Activated CD4-positive, alpha-beta T cell treated with anti-CD3 and anti-CD28 coated beads for 36 hours (primary cell): Measurements from ENCODE around the gene PSKH1. TPM values are rescaled to one million over a fixed set of nuclear protein-coding genes. Genes with fewer than 3 reads are reported as not detected.

Experiments used
- ATAC-seq: fragments of 200-7000 bp; cut with Tn5 transposase; one replicate; pipeline ENCODE4 v1.10.0; 2021; ENCODE audit warnings: mild to moderate bottlenecking, moderate library complexity
- CTCF ChIA-PET: fragments of 350-600 bp; sonication (Branson Sonifier 250); formaldehyde crosslinking; loops from one replicate; lab custom pipeline; 2021; ENCODE audit warnings: antibody characterized with exemption; lab: Charles Lee
- POLR2A ChIA-PET: fragments of 350-600 bp; sonication (Branson Sonifier 250); formaldehyde crosslinking; loops from one replicate; lab custom pipeline; 2021; ENCODE audit warnings: antibody characterized with exemption, inconsistent platforms; lab: Charles Lee
- DNase-seq: peaks from one replicate; pipeline ENCODE4 v3.0.0-alpha.2; 2020
- H3K27ac Mint-ChIP-seq: one replicate; pipeline ENCODE4 v1.8.0; 2021; ENCODE audit warnings: mixed read lengths
- H3K27me3 Mint-ChIP-seq: one replicate; pipeline ENCODE4 v1.8.0; 2021; ENCODE audit warnings: mixed read lengths
- H3K36me3 Mint-ChIP-seq: one replicate; pipeline ENCODE4 v1.8.0; 2021; ENCODE audit warnings: low read depth, mixed read lengths
- H3K4me1 Mint-ChIP-seq: one replicate; pipeline ENCODE4 v1.8.0; 2021; ENCODE audit warnings: mixed read lengths
- H3K4me3 Mint-ChIP-seq: one replicate; pipeline ENCODE4 v1.8.0; 2021; ENCODE audit warnings: mild to moderate bottlenecking, moderate library complexity, mixed read lengths
- H3K9me3 Mint-ChIP-seq: one replicate; pipeline ENCODE4 v1.8.0; 2021; ENCODE audit warnings: low read depth, mixed read lengths
- intact Hi-C, 2 experiments: fragments of 100-400 bp; cut with DNase I in 1 of 2; cut with micrococcal nuclease in 1 of 2; formaldehyde crosslinking; loops; one replicate each; pipeline versions ENCODE4 v1.14.2 to v1.15.1; 2022 to 2024; cut with DNase I, micrococcal nuclease
- total RNA-seq, 2 experiments: library from RNA; stranded (reverse); gene quantifications; one replicate each; pipeline ENCODE4 v1.2.3, GENCODE V29; 2021

The PSKH1 gene
- total RNA-seq, 2 experiments from 2014 or later = 11.7 to 11.9 TPM

DNA sequence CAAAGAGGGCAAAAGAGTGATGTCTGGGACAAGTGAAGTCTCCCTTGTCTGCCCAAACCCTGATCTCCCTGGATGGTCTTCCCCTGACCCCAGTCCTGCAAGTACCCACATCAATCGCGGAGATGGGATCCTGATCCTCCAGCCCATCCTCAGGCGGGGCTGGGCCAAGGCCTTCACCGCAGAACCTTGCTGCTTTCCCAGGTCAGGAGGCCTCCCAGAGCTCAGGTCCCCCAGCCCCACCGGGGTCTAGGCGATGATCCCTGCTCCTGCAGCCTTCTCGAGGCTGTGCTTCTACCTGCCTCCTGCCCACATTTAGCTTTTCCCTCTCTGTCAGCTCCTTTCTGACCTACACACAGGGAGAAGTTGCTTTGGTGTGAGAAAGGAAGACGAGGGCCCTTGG lies 69.1 kb downstream of the PSKH1 start:
- Mint-ChIP-seq H3K4me3 (no peak overlapping the region), H3K4me1 (peaks cover 5% of the 10 kb centered on the region), H3K27ac (no peak overlapping the region), H3K36me3 (peaks cover 9% of the 10 kb centered on the region), H3K9me3 (no peaks in the 10 kb centered on the region), H3K27me3 (no peaks in the 10 kb centered on the region)
- POLR2A ChIA-PET = no interaction called here
- DNase-seq (no peak), ATAC-seq (no peak)
- CTCF ChIA-PET = interaction anchor here (1.1 to 1.3 kb wide), 2 partner anchors 21 to 55 kb away, joined by 3 read pairs; no protein-coding TSS in a partner anchor
- intact Hi-C loops = no loop called here

DNA sequence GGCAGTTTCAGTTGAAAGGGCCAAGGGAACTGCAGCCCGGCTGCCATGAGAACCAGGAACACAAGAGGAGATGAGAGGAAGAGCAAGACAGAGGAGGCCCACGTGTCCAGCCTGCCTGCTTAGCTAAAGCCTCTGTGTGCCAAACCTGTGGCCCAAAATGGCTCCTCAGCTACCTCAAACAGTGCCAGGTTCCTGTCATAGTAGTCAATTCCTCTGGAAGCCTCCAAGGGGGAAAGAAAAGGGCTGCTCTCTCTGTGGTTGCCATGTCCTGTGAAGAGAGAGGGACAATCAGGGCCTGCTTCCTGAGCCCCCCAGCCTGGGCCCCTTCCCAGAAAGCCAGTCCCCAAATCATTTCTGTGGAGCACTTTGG lies 70.2 kb downstream of the PSKH1 start:
- no peak for ATAC-seq

GRCh38 chr16:67963662-67964321 lies 70.7 kb downstream of the PSKH1 start:
- CTCF ChIA-PET = interaction anchor here (0.6 to 1.0 kb wide), 3 partner anchors 22 to 71 kb away, joined by 3 to 4 read pairs (median 3); partner anchors contain the start of gene PSKH1
- peaks cover 9% of the 10 kb centered on the region for H3K36me3 Mint-ChIP-seq
- no peaks in the 10 kb centered on the region for H3K27me3 Mint-ChIP-seq
- H3K4me1 Mint-ChIP-seq = peaks cover 8% of the 10 kb centered on the region
- ATAC-seq (no peak), DNase-seq (no peak)
- H3K9me3 Mint-ChIP-seq = no peaks in the 10 kb centered on the region
- intact Hi-C loops = no loop called here
- no peak overlapping the region for H3K27ac Mint-ChIP-seq
- no peak overlapping the region for H3K4me3 Mint-ChIP-seq
- POLR2A ChIA-PET = no interaction called here

More for the DNA sequence above, 70.2 kb downstream of the PSKH1 start:
- CTCF ChIA-PET = interaction anchor here (1.0 to 1.3 kb wide), 3 partner anchors 21 to 54 kb away, joined by 3 read pairs; no protein-coding TSS in a partner anchor
- DNase-seq = no peak
- Mint-ChIP-seq H3K4me3 (no peak overlapping the region), H3K27ac (no peak overlapping the region), H3K36me3 (peaks cover 9% of the 10 kb centered on the region), H3K4me1 (peaks cover 8% of the 10 kb centered on the region), H3K9me3 (no peaks in the 10 kb centered on the region), H3K27me3 (no peaks in the 10 kb centered on the region)
- intact Hi-C loops = no loop called here
- POLR2A ChIA-PET = no interaction called here

GRCh38 chr16:67964477-67965131 lies 71.5 kb downstream of the PSKH1 start:
- POLR2A ChIA-PET = no interaction called here
- intact Hi-C loops = no loop called here

GRCh38 chr16:67965668-67966548 lies 72.9 kb downstream of the PSKH1 start:
- H3K4me3 Mint-ChIP-seq = no peak overlapping the region
- H3K36me3 Mint-ChIP-seq = peaks cover 8% of the 10 kb centered on the region
- H3K27me3 Mint-ChIP-seq = no peaks in the 10 kb centered on the region
- intact Hi-C loops = no loop called here
- H3K4me1 Mint-ChIP-seq = peaks cover 14% of the 10 kb centered on the region
- H3K9me3 Mint-ChIP-seq = no peaks in the 10 kb centered on the region
- H3K27ac Mint-ChIP-seq = no peak overlapping the region
- ChIA-PET POLR2A (interaction anchor here (0.7 kb wide), 1 partner anchor 26 kb away, joined by 3 read pairs; no protein-coding TSS in a partner anchor), CTCF (interaction anchor here (0.5 to 1.9 kb wide), 5 partner anchors 9 to 75 kb away, joined by 3 to 7 read pairs (median 3); no protein-coding TSS in a partner anchor)
- DNase-seq (no peak), ATAC-seq (no peak)

More at GRCh38 chr16:67964477-67965131, 71.5 kb downstream of the PSKH1 start:
- H3K4me1 Mint-ChIP-seq = peaks cover 12% of the 10 kb centered on the region
- DNase-seq (no peak), ATAC-seq (no peak)
- H3K4me3 Mint-ChIP-seq = no peak overlapping the region
- CTCF ChIA-PET = interaction anchor here (0.6 to 1.0 kb wide), 3 partner anchors 22 to 72 kb away, joined by 3 to 4 read pairs (median 3); partner anchors contain the start of gene PSKH1
- no peak overlapping the region for H3K27ac Mint-ChIP-seq
- no peaks in the 10 kb centered on the region for H3K27me3 Mint-ChIP-seq
- peaks cover 9% of the 10 kb centered on the region for H3K36me3 Mint-ChIP-seq
- H3K9me3 Mint-ChIP-seq = no peaks in the 10 kb centered on the region

DNA sequence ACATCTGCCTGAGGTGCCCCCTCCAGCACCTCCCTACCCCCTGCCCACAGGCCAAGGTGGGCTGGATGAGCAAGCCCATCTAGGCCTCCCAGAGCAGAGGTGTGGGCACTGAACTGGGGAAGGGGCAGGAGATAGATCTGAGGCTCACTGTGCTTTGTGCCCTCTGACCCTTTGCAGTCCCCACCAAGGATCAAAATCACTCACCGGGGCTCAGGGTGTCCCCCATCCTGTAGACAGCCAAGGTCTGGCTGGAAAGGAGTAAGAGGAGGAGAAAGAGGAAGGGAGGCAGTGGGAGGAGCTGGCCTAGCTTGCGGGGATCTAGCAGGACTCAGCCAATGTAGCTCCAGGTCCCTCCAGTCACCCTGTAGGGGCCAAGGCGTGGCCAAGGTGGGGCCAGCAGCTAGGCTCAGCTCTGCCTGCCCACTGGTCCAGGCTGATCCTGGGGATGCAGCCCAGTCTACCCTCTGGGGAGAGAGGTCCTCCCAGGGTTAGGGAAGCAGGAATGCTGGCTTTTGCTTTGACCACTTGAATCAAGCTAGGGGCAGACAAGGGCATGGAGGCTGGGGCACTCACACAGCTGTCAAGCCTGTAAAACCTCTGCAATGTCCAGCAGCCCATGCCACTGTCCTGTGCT lies 73.6 kb downstream of the PSKH1 start:
- ATAC-seq = no peak
- H3K4me3 Mint-ChIP-seq = peak overlapping the region; percentile 84
- ChIA-PET CTCF (interaction anchor here (1.0 to 1.9 kb wide), 3 partner anchors 15 to 74 kb away, joined by 3 to 7 read pairs (median 3); no protein-coding TSS in a partner anchor), POLR2A (interaction anchor here (0.7 kb wide), 1 partner anchor 27 kb away, joined by 3 read pairs; no protein-coding TSS in a partner anchor)
- H3K27ac Mint-ChIP-seq = no peak overlapping the region
- no peaks in the 10 kb centered on the region for H3K27me3 Mint-ChIP-seq
- DNase-seq = no peak
- no peaks in the 10 kb centered on the region for H3K9me3 Mint-ChIP-seq
- H3K4me1 Mint-ChIP-seq = peaks cover 14% of the 10 kb centered on the region
- intact Hi-C loops = no loop called here
- peaks cover 6% of the 10 kb centered on the region for H3K36me3 Mint-ChIP-seq

DNA sequence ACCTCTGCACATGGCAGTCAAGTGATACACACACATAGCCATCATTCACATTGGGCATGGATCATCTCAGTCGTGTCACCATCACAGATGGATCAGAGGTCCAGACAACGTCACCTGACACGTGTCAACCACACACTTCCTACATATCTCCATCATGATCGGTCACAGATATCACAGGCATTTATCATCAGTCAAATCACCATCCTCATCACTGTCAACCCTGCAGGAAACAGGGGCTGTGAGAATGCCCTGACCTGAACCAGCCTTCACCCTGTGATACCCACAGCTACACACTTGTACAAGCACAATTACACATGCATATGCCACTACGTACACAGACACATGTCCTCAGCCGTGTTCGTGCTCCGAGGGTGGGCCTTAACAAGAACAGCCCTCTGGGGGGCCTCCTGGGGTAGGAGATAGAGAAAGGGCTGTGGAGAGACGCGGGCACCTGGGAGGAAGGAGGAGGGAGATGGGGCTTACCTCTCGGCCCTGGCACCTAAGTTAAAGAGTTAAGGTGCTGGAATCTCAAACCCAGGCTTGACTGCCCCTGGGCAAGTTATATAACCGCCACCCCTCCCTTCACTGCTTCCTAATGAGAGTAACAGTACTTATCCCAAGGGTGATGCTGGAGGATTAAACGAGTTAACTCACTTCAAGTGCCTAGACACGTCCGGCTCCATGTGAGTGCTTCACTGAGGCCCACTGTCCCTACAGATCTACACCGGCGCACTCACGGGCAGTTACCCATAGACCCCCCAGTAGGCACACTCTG lies 74.3 kb downstream of the PSKH1 start:
- CTCF ChIA-PET = interaction anchor here (0.7 to 1.9 kb wide), 3 partner anchors 13 to 73 kb away, joined by 3 to 7 read pairs (median 3); no protein-coding TSS in a partner anchor
- intact Hi-C loops = no loop called here
- H3K36me3 Mint-ChIP-seq = no peaks in the 10 kb centered on the region

GRCh38 chr16:67967958-67968399 lies 74.9 kb downstream of the PSKH1 start:
- DNase-seq (peak; percentile 63), ATAC-seq (peak; percentile 10)
- H3K4me1 Mint-ChIP-seq = peaks cover 14% of the 10 kb centered on the region
- CTCF ChIA-PET = interaction anchor here (0.7 kb wide), 1 partner anchor 13 kb away, joined by 3 read pairs; no protein-coding TSS in a partner anchor
- no peaks in the 10 kb centered on the region for H3K27me3 Mint-ChIP-seq
- no peaks in the 10 kb centered on the region for H3K9me3 Mint-ChIP-seq
- H3K36me3 Mint-ChIP-seq = no peaks in the 10 kb centered on the region
- H3K4me3 Mint-ChIP-seq = peak overlapping the region; percentile 84
- POLR2A ChIA-PET = no interaction called here
- peak overlapping the region; percentile 80 for H3K27ac Mint-ChIP-seq
- intact Hi-C loops = loop anchor here (1.0 to 2.0 kb wide), 14 partner anchors 25 to 480 kb away; partner anchors contain the start of genes PSKH1 (in 2 of the 2), PSMB10 (in 2 of the 2), ACD (in 1 of the 2) and CENPT (in 1 of the 2)

More for the DNA sequence above, 74.3 kb downstream of the PSKH1 start:
- DNase-seq (peak; percentile 44), ATAC-seq (peak; percentile 20)
- Mint-ChIP-seq H3K27ac (peak overlapping the region; percentile 80), H3K27me3 (no peaks in the 10 kb centered on the region), H3K9me3 (no peaks in the 10 kb centered on the region), H3K4me3 (peak overlapping the region; percentile 84), H3K4me1 (peaks cover 14% of the 10 kb centered on the region)
- POLR2A ChIA-PET = no interaction called here

DNA sequence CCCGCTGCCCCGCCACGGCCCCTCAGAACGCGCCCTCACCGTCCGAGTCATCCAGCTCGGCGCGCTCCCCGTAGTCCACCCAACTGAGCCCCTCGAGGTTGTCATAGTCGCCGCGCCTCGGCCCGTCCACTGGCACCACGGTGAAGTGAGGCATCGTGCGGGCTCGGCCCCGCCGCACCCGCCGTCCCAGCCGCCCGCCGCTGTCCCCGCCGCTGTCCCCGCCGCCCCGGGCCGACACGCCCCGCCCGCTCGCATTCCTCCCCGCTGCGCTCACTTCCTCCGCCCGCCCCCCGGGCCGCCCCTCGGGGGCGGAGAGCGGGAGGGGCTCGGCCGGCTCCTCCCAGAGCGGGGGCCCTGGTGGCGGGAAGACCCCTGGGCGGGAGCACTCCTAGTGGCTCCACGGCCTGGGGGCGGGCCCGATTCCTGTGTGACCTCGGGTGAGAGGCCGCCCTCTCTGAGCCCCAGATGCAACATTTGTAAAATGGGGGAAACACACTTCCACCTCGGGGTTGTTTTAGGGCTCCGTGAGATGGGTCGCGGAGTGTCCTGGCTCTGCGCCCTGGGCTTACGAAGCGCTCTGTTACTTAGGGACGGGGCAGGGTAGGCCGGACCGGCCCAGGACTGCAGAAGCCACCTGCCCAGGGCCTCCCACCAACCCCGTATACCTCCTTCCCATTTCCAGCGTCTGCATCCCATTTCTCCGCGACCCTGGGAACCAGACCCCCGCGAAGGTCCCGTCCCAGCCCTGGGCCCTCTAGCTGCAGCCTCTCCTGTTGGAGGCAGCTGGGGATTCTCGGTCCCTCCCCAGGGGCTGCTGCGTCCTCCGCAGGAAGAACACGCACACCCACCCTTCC lies 75.6 kb downstream of the PSKH1 start, which contains the start of gene SLC12A4:
Gene SLC12A4 (minus strand): TSS at position 238 of the 854 bp plus-strand sequence. CDS start 84 bp downstream, at position 154.
- Mint-ChIP-seq H3K27ac (peak within 1 kb of the TSS; percentile 80), H3K27me3 (no peaks in the 10 kb centered on the region), H3K4me1 (peaks cover 14% of the 10 kb centered on the region), H3K9me3 (no peaks in the 10 kb centered on the region), H3K4me3 (peak within 1 kb of the TSS; percentile 84), H3K36me3 (no peaks in the 10 kb centered on the region)
- ChIA-PET CTCF (interaction anchor here (0.5 to 1.2 kb wide), 2 partner anchors 372 to 487 kb away, joined by 3 to 6 read pairs; no protein-coding TSS in a partner anchor), POLR2A (interaction anchor here (0.5 kb wide), 1 partner anchor 37 kb away, joined by 6 read pairs; no protein-coding TSS in a partner anchor)
- peak; percentile 94 for DNase-seq
- intact Hi-C loops = loop anchor here (1.0 to 2.0 kb wide), 14 partner anchors 25 to 480 kb away; partner anchors contain the start of genes PSKH1 (in 2 of the 2), PSMB10 (in 2 of the 2), ACD (in 1 of the 2) and CENPT (in 1 of the 2)
- ATAC-seq = peak; percentile 90
